Natural killer cell (primary cell): ENCODE data around the gene PLCD3. TPM values are rescaled to one million over a fixed set of nuclear protein-coding genes. Genes with fewer than 3 reads are reported as not detected.

ENCODE experiments used
- ATAC-seq, 3 donors: fragments of 150-1000 bp in 2 of 3; fragments of 200-7000 bp in 1 of 3; cut with Tn5 transposase; 1 replicate in 1 of 3; 2 replicates in 2 of 3; pipeline ENCODE4 v1.10.0; 2021; ENCODE audit warnings: mild to moderate bottlenecking in 2 of 3, moderate library complexity in 2 of 3
- DNase-seq, 2 donors: peaks; one replicate each; pipeline versions ENCODE4 v3.0.0 to v3.0.0-alpha.2; 2013 to 2021; ENCODE audit warnings: mixed read lengths in 1 of 2
- H3K27ac ChIP-seq: one replicate; pipeline ENCODE4 v1.5.1; 2013; ENCODE audit warnings: mild to moderate bottlenecking, low read length
- H3K27me3 ChIP-seq: one replicate; pipeline ENCODE4 v1.6.1; 2013; ENCODE audit warnings: low read length; ENCODE audit not compliant: control insufficient read depth, insufficient read depth
- H3K36me3 ChIP-seq: one replicate; pipeline ENCODE4 v1.6.1; 2013; ENCODE audit warnings: low read length; ENCODE audit not compliant: control insufficient read depth, insufficient read depth
- H3K4me1 ChIP-seq: one replicate; pipeline ENCODE4 v1.6.1; 2013; ENCODE audit warnings: low read length; ENCODE audit not compliant: control insufficient read depth, insufficient read depth
- H3K4me3 ChIP-seq: one replicate; pipeline ENCODE4 v1.5.1; 2013; ENCODE audit warnings: low read length
- H3K9me3 ChIP-seq: one replicate; pipeline ENCODE4 v1.6.1; 2013; ENCODE audit warnings: low read length; ENCODE audit not compliant: control insufficient read depth, insufficient read depth
- H3K27ac Mint-ChIP-seq, 2 donors: one replicate each; pipeline ENCODE4 v1.8.0; 2022; ENCODE audit warnings: mild to moderate bottlenecking in 2 of 2, mixed read lengths in 2 of 2, moderate library complexity in 1 of 2
- H3K27me3 Mint-ChIP-seq, 2 donors: one replicate each; pipeline ENCODE4 v1.8.0; 2022; ENCODE audit warnings: low read depth in 2 of 2, mixed read lengths in 2 of 2
- H3K36me3 Mint-ChIP-seq: one replicate; pipeline ENCODE4 v1.8.0; 2022; ENCODE audit warnings: mixed read lengths
- H3K4me1 Mint-ChIP-seq, 2 donors: one replicate each; pipeline ENCODE4 v1.8.0; 2022; ENCODE audit warnings: mixed read lengths in 2 of 2
- H3K4me3 Mint-ChIP-seq: one replicate; pipeline ENCODE4 v1.8.0; 2022; ENCODE audit warnings: mild to moderate bottlenecking, moderate library complexity, mixed read lengths
- H3K9me3 Mint-ChIP-seq, 2 donors: one replicate each; pipeline ENCODE4 v1.8.0; 2022; ENCODE audit warnings: mixed read lengths in 2 of 2
- CTCF ChIP-seq: fragments of 200-600 bp; IDR thresholded peaks from one replicate; pipeline ENCODE4 v1.8.0; 2022; ENCODE audit warnings: antibody characterized with exemption
- WGBS: methylation state at CpG from one replicate; pipeline ENCODE4 v1.1.7; 2013; ENCODE audit warnings: missing lambda C conversion rate; ENCODE audit not compliant: insufficient coverage; 5-methylcytosine and 5-hydroxymethylcytosine counted together
- intact Hi-C: fragments of 100-400 bp; cut with micrococcal nuclease; formaldehyde crosslinking; loops from one replicate; pipeline ENCODE4 v1.14.2; 2022
- total RNA-seq, 4 donors: library from RNA; stranded (reverse); fragments of 120-200 nt in 1 of 4; gene quantifications; one replicate each; pipeline versions ENCODE4 v1.2.3 to v1.2.4, GENCODE V29; 2013 to 2022

The PLCD3 gene
- total RNA-seq, 3 donors from 2014 or later (not counting 1 experiment from before 2014, with no cell fraction given): 2.5 to 2.9 (median 2.5) TPM

DNA sequence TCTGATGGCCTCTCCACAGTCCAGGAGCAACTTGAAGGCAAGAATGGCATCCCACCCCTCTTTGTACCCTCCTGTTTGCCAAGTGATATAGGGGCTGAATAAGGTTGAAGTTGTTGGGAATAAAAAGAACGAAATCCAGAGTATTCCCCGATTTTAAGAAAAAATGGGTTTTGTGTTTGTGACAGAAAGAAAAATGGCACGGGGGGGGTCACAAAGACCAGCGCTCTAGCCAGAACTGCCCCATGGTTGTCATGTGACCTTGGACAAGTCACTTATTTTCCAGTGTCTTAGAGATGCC lies 14.2 kb upstream of the PLCD3 start:
- intact Hi-C loops: loop anchor here (5.0 to 10.0 kb wide), 2 partner anchors 171 to 1048 kb away; partner anchors contain the start of genes KANSL1 and MAP3K14
- Mint-ChIP-seq H3K9me3 (no peaks in the 10 kb centered on the region), H3K27ac (peak overlapping the region; percentile 98 to 100), H3K4me3 (peak overlapping the region; percentile 100), H3K27me3 (no peaks in the 10 kb centered on the region), H3K4me1 (peaks cover 48 to 63% of the 10 kb centered on the region in 2 donors), H3K36me3 (peaks cover 6% of the 10 kb centered on the region)
- Histone ChIP-seq H3K27ac (no peak overlapping the region), H3K27me3 (no peaks in the 10 kb centered on the region), H3K4me1 (peaks cover 50% of the 10 kb centered on the region), H3K4me3 (no peak overlapping the region), H3K9me3 (no peaks in the 10 kb centered on the region), H3K36me3 (no peaks in the 10 kb centered on the region)
- DNase-seq (no peak), ATAC-seq (no peak)
- TF ChIP-seq CTCF: no peak
- WGBS: 97% methylated on average over 4 of the region's 4 CpGs

GRCh38 chr17:45146166-45146565 lies 13.9 kb upstream of the PLCD3 start:
- Histone ChIP-seq H3K27me3 (no peaks in the 10 kb centered on the region), H3K4me3 (no peak overlapping the region), H3K9me3 (no peaks in the 10 kb centered on the region), H3K27ac (no peak overlapping the region), H3K4me1 (peaks cover 50% of the 10 kb centered on the region), H3K36me3 (no peaks in the 10 kb centered on the region)
- intact Hi-C loops: loop anchor here (5.0 to 10.0 kb wide), 2 partner anchors 171 to 1049 kb away; partner anchors contain the start of genes KANSL1 and MAP3K14
- H3K4me3 Mint-ChIP-seq: peak overlapping the region; percentile 100
- peak overlapping the region; percentile 98 to 100 for H3K27ac Mint-ChIP-seq
- no peaks in the 10 kb centered on the region for H3K27me3 Mint-ChIP-seq
- peaks cover 6% of the 10 kb centered on the region for H3K36me3 Mint-ChIP-seq
- H3K4me1 Mint-ChIP-seq: peaks cover 46 to 63% of the 10 kb centered on the region in 2 donors
- ATAC-seq: no peak
- no peak for TF ChIP-seq CTCF
- H3K9me3 Mint-ChIP-seq: no peaks in the 10 kb centered on the region
- WGBS: 97% methylated on average over 10 of the region's 10 CpGs
- DNase-seq: peak in 1 of 2 donors; percentile 12

- H3K4me1 Mint-ChIP-seq: peaks cover 42 to 61% of the 10 kb centered on the region in 2 donors
- H3K27me3 Mint-ChIP-seq: no peaks in the 10 kb centered on the region
- H3K27ac Mint-ChIP-seq: peak overlapping the region in 1 of 2 donors; percentile 98
- DNase-seq: peak in 1 of 2 donors; percentile 17
- no peak for TF ChIP-seq CTCF
- no peaks in the 10 kb centered on the region for H3K36me3 ChIP-seq
- no peak overlapping the region for H3K27ac ChIP-seq
- H3K4me1 ChIP-seq: peaks cover 47% of the 10 kb centered on the region
- intact Hi-C loops: loop anchor here (5.0 to 10.0 kb wide), 2 partner anchors 172 to 1050 kb away; partner anchors contain the start of genes KANSL1 and MAP3K14
- peaks cover 6% of the 10 kb centered on the region for H3K36me3 Mint-ChIP-seq
- H3K4me3 ChIP-seq: no peak overlapping the region
- WGBS: 91% methylated on average over 8 of the region's 8 CpGs
- no peaks in the 10 kb centered on the region for H3K9me3 Mint-ChIP-seq
- no peaks in the 10 kb centered on the region for H3K9me3 ChIP-seq
- peak overlapping the region; percentile 100 for H3K4me3 Mint-ChIP-seq
- no peak for ATAC-seq
- H3K27me3 ChIP-seq: no peaks in the 10 kb centered on the region
These were observed 12.7 kb upstream of the PLCD3 start for GRCh38 chr17:45145035-45145389.
